CD14-positive monocyte (primary cell): ENCODE measurements around the gene SYDE2. TPM values are rescaled to one million over a fixed set of nuclear protein-coding genes. Genes with fewer than 3 reads are reported as not detected.

Experiments used
- DNase-seq, 3 donors: peaks; one replicate each; pipeline ENCODE4 v3.0.0-alpha.2; 2011 to 2022
- H2AFZ ChIP-seq: 2 replicates; pipeline ENCODE4 v1.6.0; 2012; ENCODE audit warnings: mild to moderate bottlenecking, low read depth, low read length, inconsistent platforms; ENCODE audit not compliant: insufficient read depth, poor library complexity, severe bottlenecking
- H3K27ac ChIP-seq, 2 donors: 1 replicate in 1 of 2; 2 replicates in 1 of 2; pipeline ENCODE4 v1.5.1; 2012 to 2013; ENCODE audit warnings: low read length in 2 of 2, control low read depth in 1 of 2, inconsistent platforms in 1 of 2, low read depth in 1 of 2, mild to moderate bottlenecking in 1 of 2
- H3K27me3 ChIP-seq, 2 donors: one replicate each; pipeline versions ENCODE4 v1.6.0 to v1.6.1; 2011 to 2013; ENCODE audit warnings: low read length in 2 of 2; ENCODE audit not compliant: control insufficient read depth in 2 of 2, insufficient read depth in 2 of 2
- H3K36me3 ChIP-seq, 2 donors: replicated peaks in 1 of 2; 1 replicate in 1 of 2; 2 replicates in 1 of 2; pipeline versions ENCODE4 v1.5.1 to v1.6.1; 2012 to 2013; ENCODE audit warnings: low read length in 2 of 2, control low read depth in 1 of 2, inconsistent platforms in 1 of 2, mild to moderate bottlenecking in 1 of 2; ENCODE audit not compliant: insufficient read depth in 2 of 2, control insufficient read depth in 1 of 2
- H3K4me1 ChIP-seq, 2 donors: 1 replicate in 1 of 2; 2 replicates in 1 of 2; pipeline versions ENCODE4 v1.5.1 to v1.6.1; 2012 to 2013; ENCODE audit warnings: low read length in 2 of 2, control low read depth in 1 of 2, inconsistent platforms in 1 of 2, mild to moderate bottlenecking in 1 of 2, moderate library complexity in 1 of 2; ENCODE audit not compliant: insufficient read depth in 2 of 2, control insufficient read depth in 1 of 2
- H3K4me2 ChIP-seq: replicated peaks from 2 replicates; pipeline ENCODE3; 2012; ENCODE audit warnings: low read length, moderate library complexity, mild to moderate bottlenecking; ENCODE audit not compliant: poor library complexity, severe bottlenecking; ENCODE audit errors: extremely low read depth
- H3K4me3 ChIP-seq, 3 experiments: fragments of 200-600 bp in 1 of 3; sonication (generic) in 1 of 3; replicated peaks in 1 of 3; 1 replicate in 2 of 3; 2 replicates in 1 of 3; pipeline ENCODE4 v1.5.1; 2011 to 2013; ENCODE audit warnings: low read length in 3 of 3, mild to moderate bottlenecking in 3 of 3, control low read depth in 2 of 3, low read depth in 2 of 3, inconsistent platforms in 1 of 3, moderate library complexity in 1 of 3
- H3K79me2 ChIP-seq: 2 replicates; pipeline ENCODE4 v1.6.0; 2012; ENCODE audit warnings: mild to moderate bottlenecking, control low read depth, inconsistent platforms, low read length, moderate library complexity; ENCODE audit not compliant: insufficient read depth
- H3K9ac ChIP-seq: 2 replicates; pipeline ENCODE4 v1.6.0; 2017; ENCODE audit warnings: low read length, mild to moderate bottlenecking; ENCODE audit not compliant: insufficient read depth, poor library complexity, severe bottlenecking
- H3K9me3 ChIP-seq, 2 donors: replicated peaks in 1 of 2; 1 replicate in 1 of 2; 2 replicates in 1 of 2; pipeline versions ENCODE4 v1.5.1 to v1.6.1; 2012 to 2013; ENCODE audit warnings: low read length in 2 of 2, control low read depth in 1 of 2; ENCODE audit not compliant: control insufficient read depth in 1 of 2, insufficient read depth in 1 of 2
- H4K20me1 ChIP-seq: 2 replicates; pipeline ENCODE4 v1.6.0; 2012; ENCODE audit warnings: mild to moderate bottlenecking, low read length, control low read depth, moderate library complexity; ENCODE audit not compliant: insufficient read depth
- H3K27ac Mint-ChIP-seq, 7 donors: one replicate each; pipeline ENCODE4 v1.8.0; 2020; ENCODE audit warnings: mild to moderate bottlenecking in 7 of 7, mixed read lengths in 7 of 7, moderate library complexity in 6 of 7, inconsistent platforms in 2 of 7
- H3K27me3 Mint-ChIP-seq, 3 donors: one replicate each; pipeline ENCODE4 v1.8.0; 2021 to 2022; ENCODE audit warnings: low read depth in 3 of 3, mild to moderate bottlenecking in 3 of 3, mixed read lengths in 3 of 3, moderate library complexity in 3 of 3, inconsistent platforms in 1 of 3
- H3K36me3 Mint-ChIP-seq, 2 donors: one replicate each; pipeline ENCODE4 v1.8.0; 2020; ENCODE audit warnings: mixed read lengths in 2 of 2, inconsistent platforms in 1 of 2, mild to moderate bottlenecking in 1 of 2
- H3K4me1 Mint-ChIP-seq: one replicate; pipeline ENCODE4 v1.8.0; 2020; ENCODE audit warnings: mild to moderate bottlenecking, mixed read lengths
- H3K4me3 Mint-ChIP-seq, 2 donors: one replicate each; pipeline ENCODE4 v1.8.0; 2020; ENCODE audit warnings: mild to moderate bottlenecking in 2 of 2, mixed read lengths in 2 of 2, moderate library complexity in 1 of 2
- H3K9me3 Mint-ChIP-seq, 7 donors: one replicate each; pipeline ENCODE4 v1.8.0; 2020 to 2022; ENCODE audit warnings: mixed read lengths in 7 of 7, mild to moderate bottlenecking in 6 of 7, moderate library complexity in 6 of 7, inconsistent platforms in 2 of 7
- CTCF ChIP-seq: fragments of 200-600 bp; IDR thresholded peaks from one replicate; pipeline ENCODE4 v1.8.0; 2022; ENCODE audit warnings: antibody characterized with exemption, mild to moderate bottlenecking
- WGBS: methylation state at CpG from one replicate; pipeline ENCODE4 v1.1.5; 2013; ENCODE audit warnings: missing lambda C conversion rate; ENCODE audit not compliant: insufficient coverage; 5-methylcytosine and 5-hydroxymethylcytosine counted together
- intact Hi-C, 2 donors: fragments of 100-400 bp; cut with micrococcal nuclease; formaldehyde crosslinking; loops; one replicate each; pipeline versions ENCODE4 v1.15.0 to v1.15.1; 2023
- polyA plus RNA-seq, 3 donors: library from polyadenylated mRNA; depleted of rRNA in 1 of 3; unstranded in 2 of 3; stranded (reverse) in 1 of 3; fragments of 300-500 nt in 2 of 3; fragments of >200 nt in 1 of 3; fragmentation: Illumina TruSeq in 2 of 3; gene quantifications; 1 replicate in 2 of 3; 2 replicates in 1 of 3; pipeline ENCODE4 v1.2.3, GENCODE V29; 2012 to 2021

The SYDE2 gene
- polyA plus RNA-seq, 3 donors, result not detected

- intact Hi-C loops, result no loop called here
- TF ChIP-seq CTCF, result no peak
Measured at GRCh38 chr1:85220756-85221201, 20.0 kb upstream of the SYDE2 start.

GRCh38 chr1:85219853-85220610 lies 19.2 kb upstream of the SYDE2 start:
- WGBS, result no CpG with 5 or more reads among the region's 2 CpGs
- peaks cover 4 to 7% (median 5%) of the 10 kb centered on the region in 3 donors for H3K27me3 Mint-ChIP-seq
- H3K9ac ChIP-seq, result no peak overlapping the region

More at GRCh38 chr1:85220756-85221201, 20.0 kb upstream of the SYDE2 start:
- Histone ChIP-seq H3K9me3 (no peaks in the 10 kb centered on the region), H4K20me1 (no peaks in the 10 kb centered on the region), H3K27ac (no peak overlapping the region), H3K4me1 (no peaks in the 10 kb centered on the region), H3K36me3 (no peaks in the 10 kb centered on the region), H3K79me2 (no peaks in the 10 kb centered on the region), H3K27me3 (no peaks in the 10 kb centered on the region), H3K4me3 (no peak overlapping the region), H2AFZ (no peak overlapping the region), H3K9ac (no peak overlapping the region), H3K4me2 (no peak overlapping the region)
- DNase-seq, result no peak
- no peak overlapping the region for H3K4me3 Mint-ChIP-seq
- 83% methylated on average over 5 of the region's 7 CpGs for WGBS
- H3K4me1 Mint-ChIP-seq, result no peaks in the 10 kb centered on the region
- H3K27me3 Mint-ChIP-seq, result peaks cover 4 to 7% (median 5%) of the 10 kb centered on the region in 3 donors
- H3K9me3 Mint-ChIP-seq, result peaks cover 0 to 2% (median 0%) of the 10 kb centered on the region in 7 donors
- H3K27ac Mint-ChIP-seq, result no peak overlapping the region
- no peaks in the 10 kb centered on the region for H3K36me3 Mint-ChIP-seq

More at GRCh38 chr1:85219853-85220610, 19.2 kb upstream of the SYDE2 start:
- H3K4me3 Mint-ChIP-seq, result no peak overlapping the region
- no peaks in the 10 kb centered on the region for H3K4me1 Mint-ChIP-seq
- no peaks in the 10 kb centered on the region for H3K9me3 ChIP-seq
- H3K9me3 Mint-ChIP-seq, result peaks cover 0 to 2% (median 0%) of the 10 kb centered on the region in 7 donors
- H3K36me3 Mint-ChIP-seq, result no peaks in the 10 kb centered on the region
- DNase-seq, result no peak
- H3K27ac Mint-ChIP-seq, result no peak overlapping the region
- H3K79me2 ChIP-seq, result no peaks in the 10 kb centered on the region
- no peak overlapping the region for H3K4me3 ChIP-seq
- intact Hi-C loops, result no loop called here
- no peak for TF ChIP-seq CTCF
- H2AFZ ChIP-seq, result no peak overlapping the region
- no peaks in the 10 kb centered on the region for H3K36me3 ChIP-seq
- no peak overlapping the region for H3K27ac ChIP-seq
- H3K4me1 ChIP-seq, result no peaks in the 10 kb centered on the region
- no peak overlapping the region for H3K4me2 ChIP-seq
- H4K20me1 ChIP-seq, result no peaks in the 10 kb centered on the region
- no peaks in the 10 kb centered on the region for H3K27me3 ChIP-seq
